GM19438 (cell line): ENCODE measurements around the gene FAM110D.

Source experiments
- ATAC-seq: cut with Tn5 transposase; IDR thresholded peaks from one replicate; pipeline ENCODE4 v1.9.1; 2021; ENCODE audit warnings: low read depth; ENCODE audit not compliant: unreplicated experiment

Gene FAM110D

GRCh38 chr1:26181586-26182382 lies 22.9 kb downstream of the FAM110D start:
- ATAC-seq = no peak

GRCh38 chr1:26182383-26182696 lies 23.5 kb downstream of the FAM110D start:
- no peak for ATAC-seq

- ATAC-seq = no peak
Observed at GRCh38 chr1:26184086-26184485, 25.2 kb downstream of the FAM110D start.

GRCh38 chr1:26184883-26185282 lies 26.0 kb downstream of the FAM110D start:
- no peak for ATAC-seq

- no peak for ATAC-seq
Observed at GRCh38 chr1:26187882-26188281, 29.0 kb downstream of the FAM110D start.

GRCh38 chr1:26188477-26188876 lies 29.6 kb downstream of the FAM110D start:
- ATAC-seq = no peak

- no peak for ATAC-seq
Observed at GRCh38 chr1:26189331-26189730, 30.5 kb downstream of the FAM110D start.

- ATAC-seq = no peak
Observed at GRCh38 chr1:26189751-26190275, 30.9 kb downstream of the FAM110D start.

GRCh38 chr1:26190373-26190987 lies 31.6 kb downstream of the FAM110D start, which contains the start of gene CATSPER4:
TSS of gene CATSPER4 (plus strand) at chr1:26190602. CDS start at chr1:26190628, 26 bp downstream.
- ATAC-seq = no peak

- ATAC-seq = no peak
Observed at GRCh38 chr1:26191739-26192138, 32.9 kb downstream of the FAM110D start.

- no peak for ATAC-seq
Observed at GRCh38 chr1:26195805-26196204, 36.9 kb downstream of the FAM110D start.

GRCh38 chr1:26197301-26197700 lies 38.4 kb downstream of the FAM110D start:
- no peak for ATAC-seq

- no peak for ATAC-seq
Observed at GRCh38 chr1:26197813-26198212, 38.9 kb downstream of the FAM110D start.

GRCh38 chr1:26200413-26200812 lies 41.5 kb downstream of the FAM110D start:
- ATAC-seq = no peak

GRCh38 chr1:26203642-26204318 lies 44.9 kb downstream of the FAM110D start:
- no peak for ATAC-seq

- no peak for ATAC-seq
Observed at GRCh38 chr1:26210147-26210870, 51.4 kb downstream of the FAM110D start.

- ATAC-seq = no peak
Observed at GRCh38 chr1:26212726-26213125, 53.8 kb downstream of the FAM110D start.

- no peak for ATAC-seq
Observed at GRCh38 chr1:26213335-26213905, 54.5 kb downstream of the FAM110D start.
